ENCODE results near the gene KIRREL1.

DNA sequence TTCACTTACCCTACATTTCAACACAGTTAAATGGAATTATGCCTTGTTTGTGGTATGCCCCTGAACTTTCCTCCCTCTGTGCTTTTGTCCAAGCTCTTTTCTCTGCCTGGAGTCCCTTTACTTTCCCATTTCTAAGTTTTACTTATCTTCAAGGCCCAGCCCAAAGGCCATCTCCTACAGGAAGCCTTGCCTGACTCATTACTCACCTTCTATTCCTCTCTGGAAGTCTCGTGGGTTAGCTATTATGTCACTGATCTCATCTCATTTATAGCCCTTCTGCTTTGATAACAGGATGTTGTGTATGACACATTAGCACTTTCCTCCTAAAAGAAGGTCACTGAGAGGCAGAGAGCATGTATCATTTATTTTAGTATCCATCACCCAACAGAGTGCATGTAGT lies 108.5 kb downstream of the KIRREL1 start:
- TF ChIP-seq CTCF (IDR thresholded peaks at IDR 0.05) (no peak), POLR2A (IDR thresholded peaks at IDR 0.05) (no peak)
